ENCODE data around the gene PRF1. TPM values are rescaled to one million over a fixed set of nuclear protein-coding genes. Genes with fewer than 3 reads are reported as not detected.

PRF1 gene
- total and polyA plus RNA-seq, 7 experiments from 2014 or later = 8.1 to 198 (median 27.6) TPM

- ATAC-seq (no peak), DNase-seq (no peak)
- no peaks in the 10 kb centered on the region for H3K36me3 ChIP-seq (ENCODE audit: control insufficient read depth in 2 of 3, insufficient read depth in 3 of 3, low read length in 3 of 3)
- ChIA-PET CTCF (no interaction called here), POLR2A (no interaction called here)
- H3K4me3 Mint-ChIP-seq = no peak overlapping the region
- H3K4me1 ChIP-seq (ENCODE audit: control insufficient read depth in 2 of 2, insufficient read depth in 2 of 2, low read length in 2 of 2) = no peaks in the 10 kb centered on the region
- no peak overlapping the region for H3K4me3 ChIP-seq (ENCODE audit: low read length)
- H3K27ac ChIP-seq (ENCODE audit: low read depth, low read length) = no peak overlapping the region
- H3K9me3 ChIP-seq (ENCODE audit: control insufficient read depth in 2 of 3, low read length in 3 of 3) = peaks cover 0 to 8% (median 4%) of the 10 kb centered on the region in 3 experiments
- H3K27ac Mint-ChIP-seq = no peak overlapping the region
- no peaks in the 10 kb centered on the region for H3K27me3 ChIP-seq (ENCODE audit: control insufficient read depth in 2 of 2, insufficient read depth in 2 of 2, low read length in 2 of 2)
- intact Hi-C loops (cut with micrococcal nuclease) = no loop called here
- H3K4me1 Mint-ChIP-seq = no peaks in the 10 kb centered on the region
- H3K36me3 Mint-ChIP-seq = peaks cover 0 to 10% (median 2%) of the 10 kb centered on the region in 5 donors
- H3K9me3 Mint-ChIP-seq = peaks cover 0 to 21% (median 9%) of the 10 kb centered on the region in 11 donors
- H3K27me3 Mint-ChIP-seq = peaks cover 0 to 25% (median 5%) of the 10 kb centered on the region in 5 donors
These were observed 26.8 kb upstream of the PRF1 start for GRCh38 chr10:70629338-70629737.

- Mint-ChIP-seq H3K27me3 (peaks cover 0 to 10% (median 0%) of the 10 kb centered on the region in 5 donors), H3K9me3 (peaks cover 0 to 21% (median 9%) of the 10 kb centered on the region in 11 donors), H3K4me1 (no peaks in the 10 kb centered on the region), H3K4me3 (no peak overlapping the region), H3K36me3 (peaks cover 0 to 10% (median 7%) of the 10 kb centered on the region in 5 donors), H3K27ac (no peak overlapping the region)
- Histone ChIP-seq H3K4me1 (ENCODE audit: control insufficient read depth in 2 of 2, insufficient read depth in 2 of 2, low read length in 2 of 2) (no peaks in the 10 kb centered on the region), H3K27me3 (ENCODE audit: control insufficient read depth in 2 of 2, insufficient read depth in 2 of 2, low read length in 2 of 2) (no peaks in the 10 kb centered on the region), H3K4me3 (ENCODE audit: low read length) (no peak overlapping the region), H3K36me3 (ENCODE audit: control insufficient read depth in 2 of 3, insufficient read depth in 3 of 3, low read length in 3 of 3) (no peaks in the 10 kb centered on the region), H3K27ac (ENCODE audit: low read depth, low read length) (no peak overlapping the region), H3K9me3 (ENCODE audit: control insufficient read depth in 2 of 3, low read length in 3 of 3) (peaks cover 0 to 8% (median 4%) of the 10 kb centered on the region in 3 experiments)
- ChIA-PET CTCF (no interaction called here), POLR2A (no interaction called here)
- no peak for DNase-seq
- intact Hi-C loops (cut with micrococcal nuclease) = no loop called here
- ATAC-seq = no peak
These were observed 23.5 kb upstream of the PRF1 start for GRCh38 chr10:70626056-70626455.

- no peak overlapping the region for H3K27ac ChIP-seq (ENCODE audit: low read depth, low read length)
- H3K27me3 Mint-ChIP-seq = peaks cover 0 to 10% (median 0%) of the 10 kb centered on the region in 5 donors
- H3K36me3 Mint-ChIP-seq = peaks cover 0 to 15% (median 10%) of the 10 kb centered on the region in 5 donors
- H3K36me3 ChIP-seq (ENCODE audit: control insufficient read depth in 2 of 3, insufficient read depth in 3 of 3, low read length in 3 of 3) = no peaks in the 10 kb centered on the region
- ATAC-seq (no peak), DNase-seq (no peak)
- no peak overlapping the region for H3K27ac Mint-ChIP-seq
- H3K4me1 Mint-ChIP-seq = peaks cover 0 to 11% (median 0%) of the 10 kb centered on the region in 7 donors
- CTCF ChIA-PET = interaction anchor here (0.6 kb wide), 1 partner anchor 51 kb away, joined by 4 read pairs; no protein-coding TSS in a partner anchor
- H3K9me3 Mint-ChIP-seq = peaks cover 0 to 35% (median 15%) of the 10 kb centered on the region in 11 donors
- no peaks in the 10 kb centered on the region for H3K27me3 ChIP-seq (ENCODE audit: control insufficient read depth in 2 of 2, insufficient read depth in 2 of 2, low read length in 2 of 2)
- H3K9me3 ChIP-seq (ENCODE audit: control insufficient read depth in 2 of 3, low read length in 3 of 3) = peaks cover 0 to 15% (median 2%) of the 10 kb centered on the region in 3 experiments
- H3K4me1 ChIP-seq (ENCODE audit: control insufficient read depth in 2 of 2, insufficient read depth in 2 of 2, low read length in 2 of 2) = peaks cover 0 to 9% of the 10 kb centered on the region in 2 donors
- intact Hi-C loops (cut with micrococcal nuclease) = no loop called here
- no peak overlapping the region for H3K4me3 Mint-ChIP-seq
- POLR2A ChIA-PET = no interaction called here
- no peak overlapping the region for H3K4me3 ChIP-seq (ENCODE audit: low read length)
These were observed 20.7 kb upstream of the PRF1 start for GRCh38 chr10:70622981-70623844.

GRCh38 chr10:70622541-70622940, 20.0 kb upstream of the PRF1 start:
- no peak overlapping the region for H3K27ac Mint-ChIP-seq
- DNase-seq (no peak), ATAC-seq (no peak)
- no peak overlapping the region for H3K4me3 Mint-ChIP-seq
- peaks cover 0 to 8% (median 0%) of the 10 kb centered on the region in 5 donors for H3K27me3 Mint-ChIP-seq
- peaks cover 0 to 11% (median 0%) of the 10 kb centered on the region in 3 experiments for H3K9me3 ChIP-seq (ENCODE audit: control insufficient read depth in 2 of 3, low read length in 3 of 3)
- H3K27ac ChIP-seq (ENCODE audit: low read depth, low read length) = no peak overlapping the region
- H3K36me3 Mint-ChIP-seq = peaks cover 0 to 15% (median 10%) of the 10 kb centered on the region in 5 donors
- no peak overlapping the region for H3K4me3 ChIP-seq (ENCODE audit: low read length)
- intact Hi-C loops (cut with micrococcal nuclease) = no loop called here
- POLR2A ChIA-PET = no interaction called here
- H3K27me3 ChIP-seq (ENCODE audit: control insufficient read depth in 2 of 2, insufficient read depth in 2 of 2, low read length in 2 of 2) = no peaks in the 10 kb centered on the region
- H3K36me3 ChIP-seq (ENCODE audit: control insufficient read depth in 2 of 3, insufficient read depth in 3 of 3, low read length in 3 of 3) = no peaks in the 10 kb centered on the region
- peaks cover 0 to 14% (median 0%) of the 10 kb centered on the region in 7 donors for H3K4me1 Mint-ChIP-seq
- H3K4me1 ChIP-seq (ENCODE audit: control insufficient read depth in 2 of 2, insufficient read depth in 2 of 2, low read length in 2 of 2) = peaks cover 0 to 16% of the 10 kb centered on the region in 2 donors
- CTCF ChIA-PET = no interaction called here
- H3K9me3 Mint-ChIP-seq = peaks cover 0 to 33% (median 13%) of the 10 kb centered on the region in 11 donors

GRCh38 chr10:70621503-70622078, 19.1 kb upstream of the PRF1 start:
- DNase-seq (no peak), ATAC-seq (no peak)
- H3K27me3 Mint-ChIP-seq = peaks cover 0 to 6% (median 0%) of the 10 kb centered on the region in 5 donors
- ChIA-PET CTCF (no interaction called here), POLR2A (no interaction called here)
- Histone ChIP-seq H3K9me3 (ENCODE audit: control insufficient read depth in 2 of 3, low read length in 3 of 3) (peaks cover 0 to 10% (median 0%) of the 10 kb centered on the region in 3 experiments), H3K27me3 (ENCODE audit: control insufficient read depth in 2 of 2, insufficient read depth in 2 of 2, low read length in 2 of 2) (no peaks in the 10 kb centered on the region), H3K36me3 (ENCODE audit: control insufficient read depth in 2 of 3, insufficient read depth in 3 of 3, low read length in 3 of 3) (no peaks in the 10 kb centered on the region), H3K4me1 (ENCODE audit: control insufficient read depth in 2 of 2, insufficient read depth in 2 of 2, low read length in 2 of 2) (peaks cover 0 to 25% of the 10 kb centered on the region in 2 donors), H3K27ac (ENCODE audit: low read depth, low read length) (no peak overlapping the region), H3K4me3 (ENCODE audit: low read length) (no peak overlapping the region)
- H3K36me3 Mint-ChIP-seq = peaks cover 0 to 15% (median 10%) of the 10 kb centered on the region in 5 donors
- H3K9me3 Mint-ChIP-seq = peaks cover 0 to 30% (median 11%) of the 10 kb centered on the region in 11 donors
- intact Hi-C loops (cut with micrococcal nuclease) = no loop called here
- H3K4me1 Mint-ChIP-seq = peaks cover 0 to 19% (median 0%) of the 10 kb centered on the region in 7 donors
- no peak overlapping the region for H3K4me3 Mint-ChIP-seq
- no peak overlapping the region for H3K27ac Mint-ChIP-seq

- peaks cover 0 to 8% (median 0%) of the 10 kb centered on the region in 5 donors for H3K27me3 Mint-ChIP-seq
- H3K27ac Mint-ChIP-seq = no peak overlapping the region
- H3K27me3 ChIP-seq (ENCODE audit: control insufficient read depth in 2 of 2, insufficient read depth in 2 of 2, low read length in 2 of 2) = no peaks in the 10 kb centered on the region
- H3K4me1 Mint-ChIP-seq = peaks cover 0 to 29% (median 0%) of the 10 kb centered on the region in 7 donors
- H3K27ac ChIP-seq (ENCODE audit: low read depth, low read length) = no peak overlapping the region
- ATAC-seq = no peak
- H3K9me3 Mint-ChIP-seq = peaks cover 0 to 30% (median 12%) of the 10 kb centered on the region in 11 donors
- peaks cover 0 to 10% (median 0%) of the 10 kb centered on the region in 3 experiments for H3K9me3 ChIP-seq (ENCODE audit: control insufficient read depth in 2 of 3, low read length in 3 of 3)
- POLR2A ChIA-PET = no interaction called here
- CTCF ChIA-PET = interaction anchor here (0.6 kb wide), 1 partner anchor 73 kb away, joined by 3 read pairs; no protein-coding TSS in a partner anchor
- H3K4me3 Mint-ChIP-seq = no peak overlapping the region
- peaks cover 0 to 15% (median 10%) of the 10 kb centered on the region in 5 donors for H3K36me3 Mint-ChIP-seq
- H3K4me1 ChIP-seq (ENCODE audit: control insufficient read depth in 2 of 2, insufficient read depth in 2 of 2, low read length in 2 of 2) = peaks cover 0 to 40% of the 10 kb centered on the region in 2 donors
- intact Hi-C loops (cut with micrococcal nuclease) = no loop called here
- no peak overlapping the region for H3K4me3 ChIP-seq (ENCODE audit: low read length)
- no peaks in the 10 kb centered on the region for H3K36me3 ChIP-seq (ENCODE audit: control insufficient read depth in 2 of 3, insufficient read depth in 3 of 3, low read length in 3 of 3)
- no peak for DNase-seq
These were observed 17.4 kb upstream of the PRF1 start for GRCh38 chr10:70620020-70620289.

Measured in naive thymus-derived CD4-positive, alpha-beta T cell (primary cell).